Gastroesophageal sphincter (tissue), 3 donors: ENCODE results near the gene HES4.

Experiments used
- CTCF ChIP-seq, 4 experiments: fragments of 200-600 bp in 2 of 4; fragments of 450-650 bp in 2 of 4; sonication (generic) in 1 of 4; IDR thresholded peaks; one replicate each; pipeline ENCODE4 v1.5.1; 2017 to 2019; ENCODE audit warnings: antibody characterized with exemption in 4 of 4, mild to moderate bottlenecking in 2 of 4, moderate library complexity in 2 of 4
- EP300 ChIP-seq: sonication (generic); formaldehyde crosslinking; IDR thresholded peaks from one replicate; pipeline ENCODE4 v1.6.1; 2017; ENCODE audit warnings: antibody characterized with exemption, mild to moderate bottlenecking
- POLR2A ChIP-seq, 2 donors: fragments of 450-650 bp; IDR thresholded peaks; one replicate each; pipeline ENCODE4 v1.6.1; 2017; ENCODE audit warnings: antibody characterized with exemption in 2 of 2, mild to moderate bottlenecking in 2 of 2, moderate library complexity in 1 of 2

- TF ChIP-seq EP300 (no peak), POLR2A (IDR thresholded peaks at IDR 0.05) (no peak), CTCF (IDR thresholded peaks at IDR 0.05) (no peak)
Measured at GRCh38 chr1:953524-954320, 46.2 kb downstream of the HES4 start.
